Left colon (tissue), 2 donors: ENCODE data around the gene TMEM245. TPM values are rescaled to one million over a fixed set of nuclear protein-coding genes. Genes with fewer than 3 reads are reported as not detected.
"Not testable (repeated sequence)": the region's sequence is repeated elsewhere in the genome, so short reads cannot be mapped to it uniquely, and the experiment has no call there.

Experiments
- ATAC-seq: fragments of 200-7000 bp; cut with Tn5 transposase; one replicate; pipeline ENCODE4 v1.9.1; 2020; ENCODE audit warnings: mild to moderate bottlenecking, moderate library complexity
- DNase-seq, 2 donors: peaks; one replicate each; pipeline ENCODE4 v3.0.0-alpha.2; 2020
- intact Hi-C, 2 donors: fragments of 100-400 bp; cut with DNase I in 1 of 2; cut with micrococcal nuclease in 1 of 2; formaldehyde crosslinking; loops; one replicate each; pipeline versions ENCODE4 v1.11.2 to v1.14.0; 2022; cut with DNase I, micrococcal nuclease
- microRNA-seq, 2 donors: library from miRNA; unstranded; fragments of <30 nt; microRNA quantifications; one replicate each; pipeline versions ENCODE4 v1.1.0 to v1.2.0, GENCODE V29; 2020
- total RNA-seq, 2 donors: library from RNA; stranded (reverse); fragmentation: NEBNext Ultra II Directional; extraction: Animal tissue kit (Norgen Biotek cat#: 25700); gene quantifications; one replicate each; pipeline ENCODE4 v1.2.1, GENCODE V29; 2021
- donor health status: DM: no; HTN: no; CAD: no.
- donor health status: DM: yes; HTN: yes; CAD: no.

The TMEM245 gene
- total RNA-seq, 2 donors from 2014 or later, result 33.7 to 37.0 TPM

- ATAC-seq, result no peak
- intact Hi-C loops, result no loop called here
- DNase-seq, result no peak
Observed at GRCh38 chr9:108972186-108972585, 147.6 kb downstream of the TMEM245 start.

GRCh38 chr9:108971392-108971791 is 148.4 kb downstream of the TMEM245 start:
- DNase-seq, ATAC-seq: not testable (repeated sequence)

GRCh38 chr9:108967916-108968315 is 151.8 kb downstream of the TMEM245 start:
- DNase-seq (no peak), ATAC-seq (no peak)
- intact Hi-C loops, result no loop called here

More at GRCh38 chr9:108971392-108971791, 148.4 kb downstream of the TMEM245 start:
- intact Hi-C loops, result not testable (repeated sequence)

Small RNA genes lying within 50 kb of the gene (microRNA-seq; reads per million reads assigned to microRNA genes)
- 195 to 196 reads per million in 2 donors for gene MIR32

Other genes with a start within 250 kb of the TMEM245 start
- gene ELP1, start 185.8 kb downstream of the TMEM245 start, total RNA-seq, result 10 to 100 TPM; 12.8 to 13.1 TPM
- gene ABITRAM, start 185.5 kb downstream of the TMEM245 start, total RNA-seq, result 10 to 100 TPM; 11.0 to 13.9 TPM
- gene CTNNAL1, start 106.4 kb downstream of the TMEM245 start, total RNA-seq, result 10 to 100 TPM in 1 of 2 donors, 1 to 10 TPM in 1; 7.6 to 13.1 TPM
- gene FRRS1L, start 47.3 kb upstream of the TMEM245 start, total RNA-seq, result under 1 TPM; 0.52 to 0.81 TPM
- 100 to 1,000 TPM; 147 to 150 TPM for gene EPB41L4B, start 201.1 kb upstream of the TMEM245 start, total RNA-seq